ENCODE measurements around the gene MCTP2.

Gene MCTP2

GRCh38 chr15:94366781-94367180, 135.4 kb downstream of the MCTP2 start:
- H3K27ac ChIP-seq = no peak overlapping the region
- TF ChIP-seq ZFX (IDR thresholded peaks at IDR 0.05; ENCODE audit: borderline replicate concordance) = no peak
- TF ChIP-seq CTCF (IDR thresholded peaks at IDR 0.05) = no peak

GRCh38 chr15:94367726-94368535, 136.6 kb downstream of the MCTP2 start:
- TF ChIP-seq CTCF (IDR thresholded peaks at IDR 0.05) (no peak), ZFX (IDR thresholded peaks at IDR 0.05; ENCODE audit: borderline replicate concordance) (no peak)
- no peak overlapping the region for H3K27ac ChIP-seq

GRCh38 chr15:94370206-94370935, 139.0 kb downstream of the MCTP2 start:
- TF ChIP-seq CTCF (IDR thresholded peaks at IDR 0.05) (no peak), ZFX (IDR thresholded peaks at IDR 0.05; ENCODE audit: borderline replicate concordance) (no peak)
- H3K27ac ChIP-seq = no peak overlapping the region

- TF ChIP-seq ZFX (IDR thresholded peaks at IDR 0.05; ENCODE audit: borderline replicate concordance) (no peak), CTCF (IDR thresholded peaks at IDR 0.05) (no peak)
- no peak overlapping the region for H3K27ac ChIP-seq
These were observed 139.6 kb downstream of the MCTP2 start for GRCh38 chr15:94370936-94371285.

GRCh38 chr15:94372821-94373220, 141.5 kb downstream of the MCTP2 start:
- TF ChIP-seq ZFX (IDR thresholded peaks at IDR 0.05; ENCODE audit: borderline replicate concordance) (no peak), CTCF (IDR thresholded peaks at IDR 0.05) (no peak)

GRCh38 chr15:94375997-94376396, 144.6 kb downstream of the MCTP2 start:
- H3K27ac ChIP-seq = no peak overlapping the region
- TF ChIP-seq ZFX (IDR thresholded peaks at IDR 0.05; ENCODE audit: borderline replicate concordance) (no peak), CTCF (IDR thresholded peaks at IDR 0.05) (no peak)

More at GRCh38 chr15:94372821-94373220, 141.5 kb downstream of the MCTP2 start:
- H3K27ac ChIP-seq = no peak overlapping the region

- no peak overlapping the region for H3K27ac ChIP-seq
- TF ChIP-seq ZFX (IDR thresholded peaks at IDR 0.05; ENCODE audit: borderline replicate concordance) (no peak), CTCF (IDR thresholded peaks at IDR 0.05) (no peak)
These were observed 148.6 kb downstream of the MCTP2 start for GRCh38 chr15:94379986-94380385.
